GM18505 (cell line): ENCODE measurements around the gene ALOX5.

Source experiments
- ATAC-seq: cut with Tn5 transposase; IDR thresholded peaks from one replicate; pipeline ENCODE4 v1.9.1; 2021; ENCODE audit not compliant: unreplicated experiment
- POLR2A ChIP-seq: IDR thresholded peaks from 4 replicates; pipeline ENCODE4 v1.6.1; 2011; ENCODE audit warnings: borderline replicate concordance; ENCODE audit not compliant: insufficient read depth, insufficient read length; ENCODE audit errors: extremely low read depth

The ALOX5 gene

DNA sequence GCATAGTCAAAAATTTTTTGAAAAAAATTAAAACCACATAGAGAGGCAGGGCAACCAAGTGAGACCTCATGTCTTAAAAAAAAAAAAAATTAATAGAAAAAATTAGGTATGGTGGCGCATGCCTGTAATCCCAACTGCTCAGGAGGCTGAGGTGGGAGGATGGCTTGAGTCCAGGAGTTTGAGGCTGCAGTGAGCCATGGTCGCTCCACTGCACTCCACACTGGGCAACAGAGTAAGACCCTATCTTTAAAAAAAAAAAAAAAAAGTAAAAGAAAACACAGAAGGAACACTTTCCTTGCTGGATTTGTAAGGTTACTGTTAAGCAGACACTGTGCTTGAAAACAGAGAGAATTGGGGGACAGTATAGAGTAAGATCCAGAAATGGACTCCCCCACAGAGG is 58.1 kb downstream of the ALOX5 start:
- TF ChIP-seq POLR2A = no peak
- ATAC-seq = no peak

DNA sequence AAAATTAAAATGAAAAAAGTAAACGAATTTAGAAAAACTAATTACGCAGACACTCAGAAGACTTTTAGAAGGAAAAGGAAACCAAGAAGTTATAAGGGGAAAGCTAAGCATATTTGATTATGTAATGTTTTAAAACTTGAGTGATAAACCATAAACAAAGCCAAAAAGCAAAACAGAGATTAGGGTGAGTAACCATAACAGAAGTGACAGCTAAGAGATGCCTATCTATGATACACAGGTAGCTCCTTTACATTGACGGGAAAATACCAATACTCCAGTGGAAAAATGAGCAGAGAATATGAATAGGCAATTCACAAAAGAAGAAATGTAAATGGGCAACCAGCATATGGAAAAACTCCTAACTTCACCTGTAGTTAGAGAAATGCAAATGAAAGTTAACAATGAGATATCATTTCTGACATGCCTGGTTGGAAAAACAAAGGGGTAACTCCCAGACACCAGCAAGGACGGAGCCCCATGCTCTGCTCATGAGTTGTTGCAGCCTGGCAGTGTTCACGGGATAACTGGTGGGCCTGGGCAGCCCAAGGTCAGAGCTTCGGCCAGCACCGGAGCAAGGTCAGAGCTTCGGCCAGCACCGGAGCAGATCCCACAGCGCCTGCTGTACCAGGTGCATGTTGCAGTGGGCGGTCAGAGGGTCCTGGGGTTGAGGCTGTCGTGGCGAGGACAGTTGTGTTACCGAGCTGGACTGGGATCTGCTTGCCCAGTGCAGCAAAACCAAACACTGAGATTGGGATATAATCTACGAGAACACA is 58.9 kb downstream of the ALOX5 start:
- no peak for ATAC-seq
- no peak for TF ChIP-seq POLR2A

DNA sequence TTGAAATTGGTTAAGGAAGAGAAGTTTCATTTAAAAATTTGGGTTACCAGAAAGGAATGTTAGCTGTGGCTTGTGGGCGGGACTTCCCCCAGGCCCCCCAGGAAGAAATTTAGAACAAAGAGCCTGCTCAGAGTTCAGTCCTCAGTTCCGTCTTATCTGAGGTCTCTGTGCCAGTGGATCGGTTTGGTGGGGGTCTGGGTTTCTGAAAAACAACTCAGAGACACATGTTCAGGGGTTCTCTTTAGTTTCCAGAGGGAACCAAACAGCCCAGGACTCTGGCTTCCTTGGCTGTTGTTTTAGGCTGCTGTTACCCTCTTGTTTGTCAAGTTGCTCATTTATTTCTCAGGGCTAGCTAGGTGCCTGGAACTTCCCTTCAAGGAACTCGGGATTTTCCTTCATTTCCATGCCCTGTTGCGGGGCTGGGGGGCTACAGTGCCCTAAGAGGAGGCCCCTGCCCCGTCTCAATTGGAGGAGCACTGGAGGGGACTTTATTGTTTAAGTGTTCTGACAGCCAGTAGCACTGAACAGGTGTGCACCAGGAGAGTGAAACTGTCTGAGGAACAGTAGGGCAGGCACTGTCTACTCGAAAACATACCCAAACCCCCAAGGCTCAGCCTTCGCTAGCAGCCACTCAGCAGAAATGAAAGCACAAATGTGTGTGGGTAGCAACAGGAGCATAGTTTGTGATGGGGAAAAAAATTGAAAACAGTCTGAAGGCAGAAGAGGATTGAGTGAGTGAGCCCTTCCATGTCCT is 59.9 kb downstream of the ALOX5 start:
- TF ChIP-seq POLR2A = no peak
- ATAC-seq = peak; percentile 64

DNA sequence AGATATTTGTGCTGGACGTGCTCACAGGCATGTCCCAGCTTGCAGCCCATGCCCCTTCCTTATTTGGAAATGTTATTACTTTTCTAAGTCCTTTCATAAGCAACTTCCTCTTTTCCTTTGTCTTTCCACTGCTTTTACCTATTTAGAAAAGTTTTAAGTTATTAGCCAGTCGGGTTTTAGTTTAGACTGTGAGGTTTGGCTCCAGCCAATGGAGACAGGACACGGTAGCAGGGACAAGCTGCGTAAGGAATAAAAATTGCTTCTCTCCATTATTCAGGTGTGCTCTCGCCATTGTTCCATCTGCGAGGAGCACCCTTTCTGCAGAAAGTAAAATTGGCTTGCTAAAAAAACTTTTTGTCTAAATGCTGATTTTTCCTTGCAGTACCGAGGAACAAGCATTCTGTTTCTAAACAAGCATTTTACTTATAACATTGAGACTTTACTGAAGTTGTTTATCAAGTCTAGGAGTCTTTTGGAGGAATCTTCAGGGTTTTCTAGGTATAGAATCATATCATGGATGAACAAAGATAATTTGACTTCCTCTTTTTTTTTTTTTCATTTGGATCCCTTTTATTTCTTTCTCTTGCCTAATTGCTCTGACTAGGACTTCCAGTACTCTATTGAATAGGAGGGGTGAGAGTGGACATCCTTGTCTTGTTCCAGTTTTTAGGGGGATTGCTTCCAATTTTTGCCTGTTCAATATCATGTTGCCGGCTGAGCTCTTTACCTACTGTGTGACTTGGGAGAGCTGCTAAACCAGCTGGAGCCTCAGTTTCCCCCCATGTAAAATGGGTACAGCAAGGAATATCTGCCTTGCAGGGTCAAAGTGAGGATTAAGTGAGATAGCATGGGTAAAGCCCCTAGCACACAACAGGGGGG is 63.8 kb downstream of the ALOX5 start:
- no peak for ATAC-seq
- TF ChIP-seq POLR2A = no peak

DNA sequence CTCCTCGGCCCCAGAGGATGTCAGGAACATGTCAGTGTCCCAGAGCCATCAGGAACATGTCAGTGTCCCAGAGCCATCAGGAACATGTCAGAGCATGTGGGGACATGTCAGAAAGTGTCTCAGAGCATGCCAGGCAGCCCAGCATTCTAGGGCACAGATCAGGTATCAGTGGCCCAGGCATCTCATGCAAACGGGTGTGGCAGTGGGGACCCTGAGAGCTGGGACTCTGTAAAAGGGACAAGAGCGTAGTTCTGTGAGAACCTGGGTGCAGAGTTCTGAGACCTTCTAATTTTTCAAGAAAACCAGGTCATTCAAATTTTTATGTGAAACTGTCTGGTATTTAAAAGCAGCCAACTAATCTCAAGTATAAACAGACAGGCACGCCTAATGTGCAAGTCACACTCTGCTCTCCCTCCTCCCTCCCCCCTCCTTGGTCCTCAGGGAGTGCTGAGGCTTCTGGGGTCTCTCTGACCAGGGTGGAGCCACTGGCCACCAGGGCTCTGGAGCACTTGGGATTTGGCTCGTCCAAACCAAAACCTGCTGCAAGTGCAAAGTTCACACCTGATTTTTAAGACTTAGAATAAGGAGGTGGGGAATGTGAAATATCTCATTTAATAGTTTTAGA is 64.6 kb downstream of the ALOX5 start:
- TF ChIP-seq POLR2A = no peak
- no peak for ATAC-seq

DNA sequence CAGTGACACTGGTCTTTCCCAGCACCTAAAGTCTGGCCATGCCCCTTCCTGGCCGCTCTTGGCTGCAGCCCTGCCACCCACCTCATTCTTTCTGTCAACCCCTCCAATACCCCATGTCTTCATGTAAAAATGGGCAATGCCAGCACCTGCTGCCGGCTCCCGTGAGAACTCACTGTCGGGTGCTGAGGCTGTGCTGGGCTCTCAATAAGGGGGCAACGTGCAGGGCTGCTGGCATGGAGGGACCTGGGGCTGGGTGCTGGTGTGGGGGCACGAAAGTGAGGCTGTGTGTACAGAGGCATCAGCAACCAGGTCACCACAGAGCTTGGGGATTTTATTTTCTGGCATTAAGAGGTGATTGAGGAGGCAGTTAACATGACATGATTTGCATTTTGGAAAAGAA is 65.3 kb downstream of the ALOX5 start:
- no peak for TF ChIP-seq POLR2A

DNA sequence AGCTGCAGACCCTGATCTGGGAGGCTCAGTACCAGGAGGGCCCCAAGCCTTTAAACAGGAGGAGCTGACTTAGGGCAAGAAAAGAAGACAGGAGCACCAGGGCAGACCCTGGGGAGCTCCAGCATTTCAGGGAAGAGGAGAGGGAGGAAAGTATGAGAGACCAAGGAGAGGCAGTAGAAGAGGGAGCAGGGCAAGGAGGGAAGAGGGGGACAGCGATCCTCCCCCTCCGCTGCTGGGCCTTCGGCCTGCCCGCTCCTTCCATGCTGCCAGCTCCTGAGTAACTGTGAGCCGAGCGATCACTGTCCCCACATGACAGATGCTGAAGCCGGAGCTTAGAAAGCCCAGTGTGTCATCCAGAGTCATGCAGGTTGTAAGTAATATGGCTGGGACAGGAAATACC is 65.9 kb downstream of the ALOX5 start:
- ATAC-seq = no peak

More for the DNA sequence above, 65.3 kb downstream of the ALOX5 start:
- ATAC-seq = no peak

DNA sequence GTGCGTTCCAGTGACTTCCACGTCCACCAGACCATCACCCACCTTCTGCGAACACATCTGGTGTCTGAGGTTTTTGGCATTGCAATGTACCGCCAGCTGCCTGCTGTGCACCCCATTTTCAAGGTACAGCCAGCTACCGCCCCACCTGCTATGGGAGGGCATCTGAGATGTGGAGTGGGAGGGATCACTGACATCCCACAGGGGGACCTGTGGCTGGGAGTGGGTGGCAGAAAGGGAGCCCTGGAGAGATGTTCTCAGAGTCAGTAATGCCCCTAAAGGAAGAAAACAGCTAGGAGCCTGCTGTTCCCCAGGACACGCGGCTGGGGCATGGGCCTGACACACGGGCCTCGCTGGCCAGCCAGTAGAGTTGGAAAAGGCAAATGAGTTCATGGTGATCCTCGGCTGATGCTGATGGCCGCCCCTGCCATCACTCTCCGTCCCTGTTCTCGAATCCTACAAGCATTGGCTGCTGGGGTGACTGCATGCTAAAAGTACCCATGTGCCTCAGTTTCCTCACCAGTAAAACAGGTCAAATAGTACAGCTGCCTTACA is 66.6 kb downstream of the ALOX5 start:
- no peak for ATAC-seq
- TF ChIP-seq POLR2A = no peak

More for the DNA sequence above, 65.9 kb downstream of the ALOX5 start:
- no peak for TF ChIP-seq POLR2A

DNA sequence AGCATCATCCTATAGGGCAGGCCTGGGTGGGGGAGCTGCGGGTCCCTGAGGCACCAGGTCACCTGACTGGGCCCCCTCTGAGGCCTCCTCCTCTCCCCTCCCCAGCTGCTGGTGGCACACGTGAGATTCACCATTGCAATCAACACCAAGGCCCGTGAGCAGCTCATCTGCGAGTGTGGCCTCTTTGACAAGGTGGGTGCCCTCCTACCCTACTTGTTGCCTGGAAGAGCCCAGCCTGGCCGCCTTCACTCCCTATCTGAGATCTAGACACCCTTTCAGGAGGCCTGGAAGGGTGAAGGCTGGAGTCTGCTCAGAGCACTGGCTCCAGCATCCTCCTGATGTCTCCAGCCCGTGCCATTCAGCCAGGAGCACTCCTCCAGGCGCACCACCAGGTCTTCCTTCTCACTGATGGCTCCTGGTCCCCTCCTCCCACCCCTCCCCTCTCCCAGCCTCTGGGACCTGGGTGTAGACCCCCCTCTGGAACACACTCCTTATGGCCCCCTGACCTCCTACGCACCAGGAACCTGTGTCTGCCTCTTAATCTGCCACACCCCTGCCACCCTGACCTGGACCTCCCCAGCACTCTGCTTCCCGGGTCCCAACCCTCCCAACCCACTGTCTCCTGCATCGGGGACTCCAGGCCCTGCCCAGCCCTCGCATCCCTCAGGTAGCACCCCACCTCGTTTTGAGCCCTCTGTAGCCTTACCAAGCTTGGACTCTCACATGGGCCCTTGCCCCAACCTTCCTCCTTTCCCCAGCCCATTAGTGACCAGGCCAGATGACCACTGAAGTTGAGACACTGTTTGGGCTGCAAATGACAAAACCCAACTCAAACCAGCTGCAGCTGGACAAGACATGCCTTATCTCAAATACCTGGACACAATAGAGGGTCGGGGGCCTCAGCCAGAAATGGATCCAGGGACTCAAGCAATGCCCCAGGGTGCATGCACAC is 67.5 kb downstream of the ALOX5 start:
- no peak for TF ChIP-seq POLR2A
- ATAC-seq = no peak

DNA sequence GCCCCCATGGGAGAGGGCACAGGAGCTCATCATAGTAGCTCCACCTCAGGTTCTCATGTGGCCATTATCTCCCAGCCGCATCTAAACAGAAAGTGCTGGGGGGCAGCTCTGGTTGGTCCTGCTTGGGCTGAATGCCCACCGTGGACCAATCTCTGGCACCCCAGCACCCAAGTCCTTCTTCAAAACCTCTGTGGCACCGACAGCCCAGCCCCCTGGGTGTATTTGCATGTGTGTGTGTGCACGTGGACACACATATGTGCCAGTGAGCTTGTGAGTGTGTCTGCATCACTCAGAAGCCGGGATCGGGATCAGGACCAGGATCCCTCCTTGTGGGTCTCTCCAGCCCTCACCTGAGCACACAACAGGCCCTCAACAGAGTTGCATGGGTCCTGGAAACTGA is 68.2 kb downstream of the ALOX5 start:
- no peak for ATAC-seq
- TF ChIP-seq POLR2A = no peak

DNA sequence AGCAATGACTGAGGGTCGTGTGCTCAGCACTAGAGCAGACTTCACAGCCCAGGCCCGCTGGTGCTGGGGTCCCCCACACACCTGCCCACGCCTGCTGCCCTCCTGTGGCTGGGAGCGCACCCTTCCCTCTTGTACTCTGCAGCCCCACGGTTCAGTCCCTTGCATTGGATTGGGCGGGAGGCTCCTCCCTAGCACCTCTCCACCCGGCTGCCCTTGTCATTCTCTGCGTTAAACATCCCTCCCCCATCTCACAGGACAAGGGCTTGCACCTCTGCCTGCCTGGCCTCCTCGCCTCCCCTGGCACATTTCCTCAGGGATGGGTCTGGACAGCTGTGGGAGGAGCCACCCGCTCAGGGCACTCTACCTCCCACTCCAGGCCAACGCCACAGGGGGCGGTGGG is 68.6 kb downstream of the ALOX5 start:
- no peak for ATAC-seq
- TF ChIP-seq POLR2A = no peak
